Effector memory CD8-positive, alpha-beta T cell (primary cell): ENCODE data around the gene PLCB3.
A peak's percentile ranks its signal among the peaks of the same experiment; 100 is the strongest.

ENCODE experiments used
- ATAC-seq: fragments of 150-1000 bp; cut with Tn5 transposase; replicated peaks from 2 replicates; pipeline ENCODE4 v1.10.0; 2021; ENCODE audit warnings: mild to moderate bottlenecking, moderate library complexity
- DNase-seq, 3 experiments: peaks; one replicate each; pipeline ENCODE4 v3.0.0; 2021
- H3K27ac Mint-ChIP-seq, 2 donors: one replicate each; pipeline ENCODE4 v1.8.0; 2022; ENCODE audit warnings: mild to moderate bottlenecking in 2 of 2, mixed read lengths in 2 of 2, moderate library complexity in 2 of 2
- H3K27me3 Mint-ChIP-seq, 2 donors: one replicate each; pipeline ENCODE4 v1.8.0; 2022; ENCODE audit warnings: mixed read lengths in 2 of 2
- H3K36me3 Mint-ChIP-seq: one replicate; pipeline ENCODE4 v1.8.0; 2022; ENCODE audit warnings: mild to moderate bottlenecking, moderate library complexity, mixed read lengths; ENCODE audit not compliant: insufficient read depth
- H3K4me1 Mint-ChIP-seq, 2 donors: one replicate each; pipeline ENCODE4 v1.8.0; 2022; ENCODE audit warnings: low read depth in 2 of 2, mixed read lengths in 2 of 2
- H3K4me3 Mint-ChIP-seq, 2 donors: one replicate each; pipeline ENCODE4 v1.8.0; 2022; ENCODE audit warnings: mild to moderate bottlenecking in 2 of 2, mixed read lengths in 2 of 2, moderate library complexity in 2 of 2
- H3K9me3 Mint-ChIP-seq, 2 donors: one replicate each; pipeline ENCODE4 v1.8.0; 2022; ENCODE audit warnings: mixed read lengths in 2 of 2

The PLCB3 gene

GRCh38 chr11:64253043-64253442 lies 1.7 kb downstream of the PLCB3 start:
- Mint-ChIP-seq H3K27me3 (no peaks in the 10 kb centered on the region), H3K27ac (no peak overlapping the region), H3K9me3 (no peaks in the 10 kb centered on the region), H3K36me3 (peaks cover 20% of the 10 kb centered on the region), H3K4me1 (peaks cover 7 to 21% of the 10 kb centered on the region in 2 donors), H3K4me3 (peak overlapping the region; percentile 91 to 94)
- no peak for DNase-seq
- ATAC-seq, result no peak

DNA sequence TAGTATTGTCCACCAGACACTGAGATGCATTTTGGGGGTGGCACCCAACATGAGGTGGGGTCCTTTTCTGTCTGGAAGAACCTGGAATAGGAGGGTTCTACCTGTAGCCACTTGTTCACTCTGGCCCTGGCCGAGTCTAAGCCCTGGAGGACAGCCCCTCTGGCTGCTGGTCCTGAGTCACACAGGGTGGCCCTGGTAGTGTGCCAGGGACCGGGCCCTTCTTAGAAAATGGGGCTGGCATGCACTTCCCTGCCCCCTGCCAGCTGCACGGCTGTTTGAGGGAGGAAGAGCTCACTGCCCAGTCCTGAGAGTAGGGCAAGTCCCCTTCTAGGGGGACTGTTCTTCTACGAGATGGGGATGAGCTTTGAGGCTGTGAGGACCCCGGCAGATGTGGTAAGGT lies 2.2 kb downstream of the PLCB3 start:
- DNase-seq (no peak), ATAC-seq (no peak)
- no peak overlapping the region for H3K4me3 Mint-ChIP-seq
- H3K4me1 Mint-ChIP-seq, result peaks cover 7 to 21% of the 10 kb centered on the region in 2 donors
- H3K9me3 Mint-ChIP-seq, result no peaks in the 10 kb centered on the region
- H3K27ac Mint-ChIP-seq, result peak overlapping the region in 1 of 2 donors; percentile 41
- H3K36me3 Mint-ChIP-seq, result peaks cover 19% of the 10 kb centered on the region
- H3K27me3 Mint-ChIP-seq, result no peaks in the 10 kb centered on the region

- Mint-ChIP-seq H3K36me3 (peaks cover 19% of the 10 kb centered on the region), H3K27me3 (no peaks in the 10 kb centered on the region), H3K27ac (peak overlapping the region in 1 of 2 donors; percentile 41), H3K4me3 (no peak overlapping the region), H3K9me3 (no peaks in the 10 kb centered on the region), H3K4me1 (peaks cover 8 to 22% of the 10 kb centered on the region in 2 donors)
- no peak for DNase-seq
- no peak for ATAC-seq
These were observed 3.0 kb downstream of the PLCB3 start for GRCh38 chr11:64254326-64254725.

DNA sequence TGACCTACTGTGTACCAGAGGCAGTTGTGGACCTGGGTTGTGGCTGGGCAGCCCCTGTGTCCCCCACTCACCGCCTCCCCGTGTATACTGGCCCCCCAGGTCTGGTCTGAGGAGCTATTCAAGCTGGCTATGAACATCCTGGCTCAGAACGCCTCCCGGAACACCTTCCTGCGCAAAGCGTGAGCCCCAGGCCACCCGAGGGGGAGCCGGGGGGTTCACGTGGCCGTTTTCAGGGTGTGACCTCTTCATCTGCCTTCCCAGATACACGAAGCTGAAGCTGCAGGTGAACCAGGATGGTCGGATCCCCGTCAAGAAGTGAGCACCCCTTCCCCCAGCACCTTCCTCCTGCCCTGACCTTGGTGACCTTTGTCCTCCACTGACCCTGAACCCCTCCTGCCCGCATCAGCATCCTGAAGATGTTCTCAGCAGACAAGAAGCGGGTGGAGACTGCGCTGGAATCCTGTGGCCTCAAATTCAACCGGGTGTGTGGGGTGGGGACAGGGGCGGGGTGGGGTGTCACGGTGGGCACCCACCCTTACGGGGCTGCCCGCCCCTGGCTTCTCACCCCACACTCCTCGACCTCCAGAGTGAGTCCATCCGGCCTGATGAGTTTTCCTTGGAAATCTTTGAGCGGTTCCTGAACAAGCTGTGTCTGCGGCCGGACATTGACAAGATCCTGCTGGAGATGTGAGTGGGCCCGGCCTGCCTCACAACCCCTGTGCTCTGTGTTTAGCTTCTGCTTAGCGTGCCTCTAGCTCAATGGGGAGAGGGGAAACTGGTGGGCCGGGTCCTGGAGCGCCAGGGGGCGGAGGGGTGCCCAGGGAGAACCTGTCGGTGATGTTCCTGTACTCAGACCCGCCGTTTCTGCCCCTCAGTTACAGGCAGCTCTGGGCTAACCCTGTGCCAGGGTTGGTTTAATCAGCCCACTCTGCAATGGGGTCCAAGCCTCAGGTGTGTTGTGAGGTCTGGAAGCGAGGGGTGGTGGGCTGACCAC lies 4.1 kb downstream of the PLCB3 start:
- H3K27me3 Mint-ChIP-seq, result no peaks in the 10 kb centered on the region
- H3K4me1 Mint-ChIP-seq, result peaks cover 19 to 28% of the 10 kb centered on the region in 2 donors
- no peak overlapping the region for H3K27ac Mint-ChIP-seq
- no peak for DNase-seq
- no peak overlapping the region for H3K4me3 Mint-ChIP-seq
- peaks cover 20% of the 10 kb centered on the region for H3K36me3 Mint-ChIP-seq
- H3K9me3 Mint-ChIP-seq, result no peaks in the 10 kb centered on the region
- ATAC-seq, result no peak

GRCh38 chr11:64256300-64256699 lies 5.0 kb downstream of the PLCB3 start:
- Mint-ChIP-seq H3K27ac (no peak overlapping the region), H3K4me3 (no peak overlapping the region), H3K27me3 (no peaks in the 10 kb centered on the region), H3K9me3 (no peaks in the 10 kb centered on the region), H3K36me3 (peaks cover 22% of the 10 kb centered on the region), H3K4me1 (peaks cover 19 to 24% of the 10 kb centered on the region in 2 donors)
- ATAC-seq (no peak), DNase-seq (no peak)

DNA sequence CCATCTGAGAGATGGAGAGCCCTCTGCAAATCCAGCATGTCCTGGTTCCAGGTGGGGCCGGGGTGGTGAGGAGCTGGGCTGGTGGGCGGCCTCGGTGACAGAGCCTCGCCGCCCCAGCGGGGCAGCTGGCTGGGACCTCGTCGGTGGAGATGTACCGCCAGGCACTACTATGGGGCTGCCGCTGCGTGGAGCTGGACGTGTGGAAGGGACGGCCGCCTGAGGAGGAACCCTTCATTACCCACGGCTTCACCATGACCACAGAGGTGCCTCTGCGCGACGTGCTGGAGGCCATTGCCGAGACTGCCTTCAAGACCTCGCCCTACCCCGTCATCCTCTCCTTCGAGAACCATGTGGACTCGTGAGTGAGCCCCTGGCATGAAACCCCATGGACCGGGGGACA lies 7.0 kb downstream of the PLCB3 start:
- Mint-ChIP-seq H3K9me3 (no peaks in the 10 kb centered on the region), H3K36me3 (peaks cover 20% of the 10 kb centered on the region), H3K27ac (no peak overlapping the region), H3K4me1 (peaks cover 11 to 17% of the 10 kb centered on the region in 2 donors), H3K4me3 (no peak overlapping the region), H3K27me3 (no peaks in the 10 kb centered on the region)
- ATAC-seq (no peak), DNase-seq (no peak)

DNA sequence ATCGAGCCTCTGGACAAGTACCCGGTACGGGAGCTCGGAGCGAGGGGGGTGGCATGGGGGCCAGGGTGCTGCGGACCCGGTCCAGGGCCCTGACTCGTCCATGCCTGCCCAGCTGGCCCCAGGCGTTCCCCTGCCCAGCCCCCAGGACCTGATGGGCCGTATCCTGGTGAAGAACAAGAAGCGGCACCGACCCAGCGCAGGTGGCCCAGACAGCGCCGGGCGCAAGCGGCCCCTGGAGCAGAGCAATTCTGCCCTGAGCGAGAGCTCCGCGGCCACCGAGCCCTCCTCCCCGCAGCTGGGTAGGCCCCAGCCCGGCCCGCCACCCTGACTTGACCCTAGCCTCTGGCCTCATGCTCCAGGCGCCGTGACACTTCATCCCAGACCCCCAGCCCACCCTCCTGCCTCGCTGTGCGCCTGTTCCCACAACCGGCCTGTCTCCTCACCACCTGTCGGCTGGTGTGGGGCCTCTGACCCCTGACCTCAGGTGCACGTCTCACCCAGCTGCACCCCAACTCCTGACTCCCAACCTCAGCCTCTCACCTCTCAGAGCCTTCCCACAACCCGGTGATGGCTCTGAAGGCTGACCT lies 7.7 kb downstream of the PLCB3 start:
- Mint-ChIP-seq H3K9me3 (no peaks in the 10 kb centered on the region), H3K27ac (peak overlapping the region in 1 of 2 donors; percentile 59), H3K4me3 (no peak overlapping the region), H3K4me1 (peaks cover 11 to 13% of the 10 kb centered on the region in 2 donors), H3K27me3 (no peaks in the 10 kb centered on the region), H3K36me3 (peaks cover 22% of the 10 kb centered on the region)
- ATAC-seq (peak; percentile 10), DNase-seq (no peak)

- Mint-ChIP-seq H3K4me3 (no peak overlapping the region), H3K27me3 (no peaks in the 10 kb centered on the region), H3K4me1 (peaks cover 11 to 12% of the 10 kb centered on the region in 2 donors), H3K36me3 (peaks cover 21% of the 10 kb centered on the region), H3K27ac (peak overlapping the region in 1 of 2 donors; percentile 59), H3K9me3 (no peaks in the 10 kb centered on the region)
- ATAC-seq, result peak; percentile 27
- DNase-seq, result no peak
These were observed 8.3 kb downstream of the PLCB3 start for GRCh38 chr11:64259533-64260067.

GRCh38 chr11:64260147-64260708 lies 8.9 kb downstream of the PLCB3 start:
- Mint-ChIP-seq H3K27ac (peak overlapping the region in 1 of 2 donors; percentile 59), H3K27me3 (no peaks in the 10 kb centered on the region), H3K9me3 (no peaks in the 10 kb centered on the region), H3K4me1 (peaks cover 11 to 12% of the 10 kb centered on the region in 2 donors), H3K36me3 (peaks cover 17% of the 10 kb centered on the region), H3K4me3 (no peak overlapping the region)
- ATAC-seq (no peak), DNase-seq (no peak)

- Mint-ChIP-seq H3K4me1 (peaks cover 11 to 12% of the 10 kb centered on the region in 2 donors), H3K4me3 (no peak overlapping the region), H3K36me3 (peaks cover 17% of the 10 kb centered on the region), H3K27me3 (no peaks in the 10 kb centered on the region), H3K9me3 (no peaks in the 10 kb centered on the region), H3K27ac (no peak overlapping the region)
- DNase-seq (no peak), ATAC-seq (no peak)
These were observed 10.3 kb downstream of the PLCB3 start for GRCh38 chr11:64261556-64262080.

DNA sequence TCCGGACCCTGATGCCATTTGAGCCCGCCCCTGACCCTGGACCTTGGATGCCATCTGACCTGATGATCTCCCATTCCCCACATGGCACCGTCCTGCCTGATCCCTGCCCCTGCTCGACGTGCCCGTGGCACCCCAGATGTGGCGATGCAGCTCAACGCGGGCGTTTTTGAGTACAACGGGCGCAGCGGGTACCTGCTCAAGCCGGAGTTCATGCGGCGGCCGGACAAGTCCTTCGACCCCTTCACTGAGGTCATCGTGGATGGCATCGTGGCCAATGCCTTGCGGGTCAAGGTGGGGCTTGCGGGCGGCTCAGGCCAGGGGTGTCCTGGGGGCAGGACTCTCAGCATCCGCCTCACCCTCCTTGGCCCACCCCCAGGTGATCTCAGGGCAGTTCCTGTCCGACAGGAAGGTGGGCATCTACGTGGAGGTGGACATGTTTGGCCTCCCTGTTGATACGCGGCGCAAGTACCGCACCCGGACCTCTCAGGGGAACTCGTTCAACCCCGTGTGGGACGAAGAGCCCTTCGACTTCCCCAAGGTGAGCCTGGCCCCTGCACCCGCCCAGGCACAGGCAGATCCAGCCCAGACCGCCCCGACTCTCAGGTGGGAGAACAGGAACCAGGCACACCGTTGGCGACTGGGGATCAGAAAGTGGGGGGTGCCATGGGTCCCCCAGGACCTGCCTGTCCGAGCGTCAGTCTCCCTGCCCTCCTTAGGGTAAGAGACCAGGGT lies 11.1 kb downstream of the PLCB3 start:
- H3K4me3 Mint-ChIP-seq, result no peak overlapping the region
- H3K27ac Mint-ChIP-seq, result no peak overlapping the region
- no peaks in the 10 kb centered on the region for H3K27me3 Mint-ChIP-seq
- H3K4me1 Mint-ChIP-seq, result peaks cover 11 to 12% of the 10 kb centered on the region in 2 donors
- H3K9me3 Mint-ChIP-seq, result no peaks in the 10 kb centered on the region
- peaks cover 16% of the 10 kb centered on the region for H3K36me3 Mint-ChIP-seq
- DNase-seq, result no peak
- ATAC-seq, result no peak

DNA sequence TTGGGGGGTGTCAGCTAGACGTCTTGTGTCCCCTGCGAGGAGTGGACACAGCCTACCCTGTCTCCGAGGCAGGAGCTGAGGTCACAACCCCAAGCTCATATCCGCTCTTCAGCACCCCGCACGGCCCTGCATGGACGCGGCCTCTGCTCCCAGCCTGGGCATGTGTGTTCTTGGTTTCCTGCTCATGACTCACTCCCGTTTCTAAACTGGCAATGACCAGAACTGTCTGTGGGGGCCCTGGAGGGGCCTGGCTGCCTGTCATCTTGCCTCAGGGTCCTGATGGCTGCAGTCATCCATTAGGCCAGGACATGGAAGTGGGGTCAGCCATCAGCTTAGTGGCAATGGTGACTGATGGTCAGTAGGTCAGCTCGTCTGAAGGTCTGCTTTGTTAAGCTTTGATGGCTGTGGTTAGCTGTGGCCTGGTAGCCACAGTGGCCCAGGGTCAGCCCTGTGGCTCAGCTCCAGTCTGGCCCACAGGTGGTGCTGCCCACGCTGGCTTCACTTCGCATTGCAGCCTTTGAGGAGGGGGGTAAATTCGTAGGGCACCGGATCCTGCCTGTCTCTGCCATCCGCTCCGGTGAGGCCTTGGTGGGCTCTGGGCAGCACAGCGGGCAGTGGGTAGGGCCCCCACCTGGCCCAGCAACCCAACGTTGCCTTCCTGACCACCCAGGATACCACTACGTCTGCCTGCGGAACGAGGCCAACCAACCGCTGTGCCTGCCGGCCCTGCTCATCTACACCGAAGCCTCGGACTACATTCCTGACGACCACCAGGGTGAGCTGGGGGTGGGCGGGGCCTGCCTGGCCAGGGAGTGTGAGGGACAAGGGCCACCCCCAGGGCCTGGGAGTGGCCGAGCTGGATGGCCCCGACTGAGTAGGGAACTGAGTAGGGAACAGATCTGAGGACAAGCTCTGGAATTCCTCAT lies 12.0 kb downstream of the PLCB3 start:
- H3K4me3 Mint-ChIP-seq, result no peak overlapping the region
- DNase-seq, result no peak
- H3K27me3 Mint-ChIP-seq, result no peaks in the 10 kb centered on the region
- H3K9me3 Mint-ChIP-seq, result no peaks in the 10 kb centered on the region
- no peak overlapping the region for H3K27ac Mint-ChIP-seq
- H3K36me3 Mint-ChIP-seq, result peaks cover 11% of the 10 kb centered on the region
- no peak for ATAC-seq
- H3K4me1 Mint-ChIP-seq, result peaks cover 15 to 17% of the 10 kb centered on the region in 2 donors
